Measurements from ENCODE around the gene SLC6A20.

DNA sequence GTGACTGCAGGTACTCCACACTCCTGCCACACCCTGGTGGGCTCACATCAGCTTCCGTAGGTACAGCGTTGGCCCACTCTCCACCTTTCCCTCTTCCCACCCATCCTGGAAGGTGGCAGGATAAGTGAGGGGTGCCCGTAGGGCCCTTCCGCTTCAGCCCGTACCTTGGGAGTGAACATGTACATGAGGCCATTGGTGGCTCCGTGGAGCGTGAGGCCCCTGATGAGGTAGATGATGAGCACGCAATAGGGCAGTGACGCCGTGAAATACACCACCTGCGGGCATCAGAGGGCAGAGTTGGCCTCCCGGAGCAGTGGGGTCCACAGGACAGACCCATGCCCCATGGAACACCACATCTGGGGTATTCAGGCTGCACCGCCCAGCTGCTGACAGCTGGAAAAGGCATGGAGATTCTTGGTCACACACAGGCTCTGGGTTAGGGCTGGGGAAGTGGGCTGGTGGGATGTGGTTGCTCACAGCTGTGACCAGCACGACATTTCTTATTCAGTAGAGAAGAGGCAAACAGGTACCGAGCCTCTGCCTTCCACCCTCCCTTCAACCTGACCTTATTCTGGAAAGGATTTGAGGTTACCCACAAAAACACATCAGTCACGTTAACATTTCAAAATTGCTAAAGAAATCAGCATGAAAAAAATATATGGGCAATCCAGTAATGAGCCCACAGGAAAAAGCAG lies 23.8 kb downstream of the SLC6A20 start:
- TF ChIP-seq FOXM1 (CRISPR knock-in tag; IDR thresholded peaks at IDR 0.05): no peak
- TF ChIP-seq, protein P1, sequence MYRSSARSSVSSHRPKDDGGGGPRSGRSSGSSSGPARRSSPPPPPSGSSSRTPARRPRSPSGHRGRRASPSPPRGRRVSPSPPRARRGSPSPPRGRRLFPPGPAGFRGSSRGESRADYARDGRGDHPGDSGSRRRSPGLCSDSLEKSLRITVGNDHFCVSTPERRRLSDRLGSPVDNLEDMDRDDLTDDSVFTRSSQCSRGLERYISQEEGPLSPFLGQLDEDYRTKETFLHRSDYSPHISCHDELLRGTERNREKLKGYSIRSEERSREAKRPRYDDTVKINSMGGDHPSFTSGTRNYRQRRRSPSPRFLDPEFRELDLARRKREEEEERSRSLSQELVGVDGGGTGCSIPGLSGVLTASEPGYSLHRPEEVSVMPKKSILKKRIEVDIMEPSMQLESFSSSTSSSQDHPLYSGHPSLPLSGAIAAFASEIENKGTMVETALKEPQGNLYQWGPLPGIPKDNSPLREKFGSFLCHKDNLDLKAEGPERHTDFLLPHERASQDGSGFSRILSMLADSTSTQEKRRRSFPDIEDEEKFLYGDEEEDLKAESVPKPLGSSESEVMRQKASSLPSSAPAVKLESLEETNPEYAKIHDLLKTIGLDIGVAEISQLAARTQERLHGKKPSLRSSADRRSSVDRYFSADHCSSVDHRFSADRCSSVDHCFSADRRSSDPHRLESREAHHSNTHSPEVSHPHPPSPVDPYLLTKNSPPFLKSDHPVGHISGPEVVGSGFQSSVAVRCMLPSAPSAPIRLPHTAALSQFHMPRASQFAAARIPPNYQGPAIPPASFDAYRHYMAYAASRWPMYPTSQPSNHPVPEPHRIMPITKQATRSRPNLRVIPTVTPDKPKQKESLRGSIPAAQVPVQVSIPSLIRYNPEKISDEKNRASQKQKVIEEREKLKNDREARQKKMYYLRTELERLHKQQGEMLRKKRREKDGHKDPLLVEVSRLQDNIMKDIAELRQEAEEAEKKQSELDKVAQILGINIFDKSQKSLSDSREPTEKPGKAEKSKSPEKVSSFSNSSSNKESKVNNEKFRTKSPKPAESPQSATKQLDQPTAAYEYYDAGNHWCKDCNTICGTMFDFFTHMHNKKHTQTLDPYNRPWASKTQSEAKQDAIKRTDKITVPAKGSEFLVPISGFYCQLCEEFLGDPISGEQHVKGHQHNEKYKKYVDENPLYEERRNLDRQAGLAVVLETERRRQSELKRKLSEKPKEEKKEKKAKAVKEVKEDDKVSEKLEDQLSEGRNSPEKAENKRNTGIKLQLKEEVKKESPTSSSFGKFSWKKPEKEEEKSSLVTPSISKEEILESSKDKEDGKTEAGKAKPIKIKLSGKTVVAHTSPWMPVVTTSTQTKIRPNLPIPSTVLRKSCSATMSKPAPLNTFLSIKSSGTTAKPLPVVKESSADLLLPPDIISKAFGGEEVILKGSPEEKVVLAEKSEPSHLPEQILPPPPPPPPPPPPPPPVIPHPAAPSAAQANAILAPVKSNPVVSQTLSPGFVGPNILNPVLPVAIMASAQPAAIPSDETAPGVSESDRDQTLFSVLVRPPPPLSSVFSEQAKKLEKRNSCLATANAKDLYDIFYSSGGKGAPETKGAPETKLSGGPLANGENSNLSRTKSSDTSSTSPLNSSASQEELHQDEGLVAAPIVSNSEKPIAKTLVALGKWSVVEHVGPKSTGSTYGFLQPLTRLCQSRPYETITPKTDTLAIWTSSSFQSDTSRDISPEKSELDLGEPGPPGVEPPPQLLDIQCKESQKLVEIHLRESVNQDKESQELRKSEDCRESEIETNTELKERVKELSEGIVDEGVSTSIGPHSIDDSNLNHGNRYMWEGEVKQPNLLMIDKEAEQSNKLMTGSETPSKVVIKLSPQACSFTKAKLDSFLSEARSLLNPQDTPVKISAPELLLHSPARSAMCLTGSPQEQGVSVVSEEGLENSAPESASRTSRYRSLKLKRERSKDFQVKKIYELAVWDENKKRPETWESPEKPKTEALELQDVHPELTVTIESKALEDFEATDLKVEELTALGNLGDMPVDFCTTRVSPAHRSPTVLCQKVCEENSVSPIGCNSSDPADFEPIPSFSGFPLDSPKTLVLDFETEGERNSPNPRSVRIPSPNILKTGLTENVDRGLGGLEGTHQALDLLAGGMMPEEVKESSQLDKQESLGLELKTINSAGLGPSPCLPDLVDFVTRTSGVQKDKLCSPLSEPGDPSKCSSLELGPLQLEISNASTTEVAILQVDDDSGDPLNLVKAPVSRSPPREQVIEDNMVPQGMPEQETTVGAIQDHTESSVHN (CRISPR knock-in tag; IDR thresholded peaks at IDR 0.05): no peak
- TF ChIP-seq, protein P2, sequence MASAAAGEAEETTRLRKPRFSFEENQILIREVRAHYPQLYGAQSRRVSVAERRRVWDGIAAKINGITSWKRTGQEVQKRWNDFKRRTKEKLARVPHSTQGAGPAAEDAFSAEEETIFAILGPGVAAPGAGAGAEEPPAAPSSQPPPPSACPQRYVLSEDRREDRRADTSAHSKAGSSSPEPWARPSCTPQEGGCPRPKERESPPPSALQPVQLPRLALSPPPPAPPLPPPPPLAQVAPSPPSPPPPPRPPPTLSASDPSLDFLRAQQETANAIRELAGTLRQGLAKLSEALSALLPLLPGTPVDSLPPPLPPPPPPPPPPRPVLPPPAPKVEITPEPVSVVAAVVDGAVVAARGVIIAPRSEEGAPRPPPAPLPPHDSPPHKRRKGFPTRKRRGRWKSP (CRISPR knock-in tag; IDR thresholded peaks at IDR 0.05): no peak
- TF ChIP-seq POLR2A (IDR thresholded peaks at IDR 0.05; ENCODE audit: insufficient read depth in 1 of 2, low read depth in 2 of 2, low read length in 2 of 2): no peak
